ENCODE measurements around the gene ALPK1.

Gene ALPK1

DNA sequence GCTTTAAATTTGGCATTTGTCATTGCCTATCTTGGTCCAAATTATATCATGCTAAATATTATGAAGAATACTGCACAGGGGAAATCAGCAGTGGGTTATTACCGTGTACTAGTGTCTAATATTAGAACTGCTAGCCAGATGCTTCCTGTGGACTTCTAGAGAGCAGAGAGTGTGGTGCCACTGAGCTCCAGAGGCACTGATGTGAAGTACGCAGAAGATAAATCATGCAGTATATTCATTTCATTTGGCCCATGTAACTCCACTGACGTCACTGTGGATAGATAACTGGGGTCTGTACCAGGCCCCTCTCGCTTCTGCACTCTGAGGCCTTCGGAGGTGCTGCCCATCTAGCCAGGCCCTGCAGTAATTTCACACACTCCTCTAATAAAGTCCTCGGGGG lies 80.0 kb downstream of the ALPK1 start:
- Histone ChIP-seq H3K9me3 (ENCODE audit: control insufficient read depth, low read length) (no peaks in the 10 kb centered on the region), H3K36me3 (ENCODE audit: control insufficient read depth, insufficient read depth, low read length) (no peaks in the 10 kb centered on the region), H3K9ac (ENCODE audit: low read length) (no peak overlapping the region), H3K4me1 (ENCODE audit: control insufficient read depth, insufficient read depth, low read length) (no peaks in the 10 kb centered on the region), H3K27me3 (ENCODE audit: control insufficient read depth, insufficient read depth, low read length) (no peaks in the 10 kb centered on the region), H3K4me3 (ENCODE audit: low read length) (no peak overlapping the region)

DNA sequence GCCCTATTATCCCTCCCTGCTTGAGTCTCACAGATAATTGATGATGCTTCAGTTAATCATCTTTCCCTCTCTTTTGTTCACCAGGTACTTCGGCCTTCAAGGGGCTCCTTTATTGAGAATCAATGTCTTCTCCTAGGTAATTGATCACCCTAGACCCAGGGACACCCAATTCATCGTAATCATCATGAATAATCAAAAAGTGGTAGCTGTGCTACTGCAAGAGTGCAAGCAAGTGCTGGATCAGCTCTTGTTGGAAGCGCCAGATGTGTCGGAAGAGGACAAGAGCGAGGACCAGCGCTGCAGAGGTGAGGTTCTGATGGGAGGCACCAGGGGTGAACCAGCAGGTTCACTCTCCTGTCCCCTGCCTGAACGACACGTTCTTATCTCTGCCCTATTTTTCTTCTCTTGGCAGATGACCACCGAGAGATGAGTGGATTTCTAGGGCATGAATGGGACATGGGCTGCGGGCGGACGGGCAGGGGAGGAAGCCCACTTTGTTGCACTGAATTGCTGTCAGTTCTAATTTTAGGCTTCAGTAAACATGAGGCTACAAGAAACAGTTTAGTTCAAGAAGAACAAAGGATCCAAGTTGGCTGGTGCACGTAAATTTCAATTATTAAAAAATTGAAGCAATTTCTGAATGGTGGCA lies 80.5 kb downstream of the ALPK1 start:
- no peak overlapping the region for H3K9ac ChIP-seq (ENCODE audit: low read length)
- no peaks in the 10 kb centered on the region for H3K36me3 ChIP-seq (ENCODE audit: control insufficient read depth, insufficient read depth, low read length)
- H3K9me3 ChIP-seq (ENCODE audit: control insufficient read depth, low read length), result no peaks in the 10 kb centered on the region
- no peaks in the 10 kb centered on the region for H3K4me1 ChIP-seq (ENCODE audit: control insufficient read depth, insufficient read depth, low read length)
- no peak overlapping the region for H3K4me3 ChIP-seq (ENCODE audit: low read length)
- H3K27me3 ChIP-seq (ENCODE audit: control insufficient read depth, insufficient read depth, low read length), result no peaks in the 10 kb centered on the region

DNA sequence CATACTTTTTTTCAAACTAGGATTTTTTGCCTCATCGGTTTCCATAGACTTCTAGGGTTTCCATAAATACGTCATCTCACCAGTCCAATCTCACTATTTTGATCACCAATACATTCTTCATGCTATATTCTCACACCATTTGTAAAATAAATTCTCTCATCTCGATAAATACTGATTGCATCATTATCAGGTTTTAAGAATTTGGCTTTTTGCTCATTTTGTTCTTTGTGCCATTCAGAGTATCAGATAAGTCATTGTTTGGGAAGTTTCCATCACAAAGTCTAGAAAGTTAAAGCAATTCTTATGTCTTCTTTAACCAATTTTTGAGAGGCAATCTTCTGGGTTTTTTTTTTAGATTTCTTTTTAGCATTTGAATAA lies 81.1 kb downstream of the ALPK1 start:
- Histone ChIP-seq H3K9ac (ENCODE audit: low read length) (no peak overlapping the region), H3K4me1 (ENCODE audit: control insufficient read depth, insufficient read depth, low read length) (no peaks in the 10 kb centered on the region), H3K9me3 (ENCODE audit: control insufficient read depth, low read length) (no peaks in the 10 kb centered on the region), H3K36me3 (ENCODE audit: control insufficient read depth, insufficient read depth, low read length) (no peaks in the 10 kb centered on the region), H3K4me3 (ENCODE audit: low read length) (no peak overlapping the region), H3K27me3 (ENCODE audit: control insufficient read depth, insufficient read depth, low read length) (no peaks in the 10 kb centered on the region)

- Histone ChIP-seq H3K27me3 (ENCODE audit: control insufficient read depth, insufficient read depth, low read length) (no peaks in the 10 kb centered on the region), H3K9ac (ENCODE audit: low read length) (no peak overlapping the region), H3K9me3 (ENCODE audit: control insufficient read depth, low read length) (no peaks in the 10 kb centered on the region), H3K4me3 (ENCODE audit: low read length) (no peak overlapping the region), H3K4me1 (ENCODE audit: control insufficient read depth, insufficient read depth, low read length) (no peaks in the 10 kb centered on the region), H3K36me3 (ENCODE audit: control insufficient read depth, insufficient read depth, low read length) (no peaks in the 10 kb centered on the region)
These were observed 81.7 kb downstream of the ALPK1 start for GRCh38 chr4:112378858-112379257.

- H3K9me3 ChIP-seq (ENCODE audit: control insufficient read depth, low read length), result no peaks in the 10 kb centered on the region
- H3K4me3 ChIP-seq (ENCODE audit: low read length), result no peak overlapping the region
- no peaks in the 10 kb centered on the region for H3K4me1 ChIP-seq (ENCODE audit: control insufficient read depth, insufficient read depth, low read length)
- H3K9ac ChIP-seq (ENCODE audit: low read length), result no peak overlapping the region
- H3K36me3 ChIP-seq (ENCODE audit: control insufficient read depth, insufficient read depth, low read length), result no peaks in the 10 kb centered on the region
- no peaks in the 10 kb centered on the region for H3K27me3 ChIP-seq (ENCODE audit: control insufficient read depth, insufficient read depth, low read length)
These were observed 82.1 kb downstream of the ALPK1 start for GRCh38 chr4:112379306-112379705.

DNA sequence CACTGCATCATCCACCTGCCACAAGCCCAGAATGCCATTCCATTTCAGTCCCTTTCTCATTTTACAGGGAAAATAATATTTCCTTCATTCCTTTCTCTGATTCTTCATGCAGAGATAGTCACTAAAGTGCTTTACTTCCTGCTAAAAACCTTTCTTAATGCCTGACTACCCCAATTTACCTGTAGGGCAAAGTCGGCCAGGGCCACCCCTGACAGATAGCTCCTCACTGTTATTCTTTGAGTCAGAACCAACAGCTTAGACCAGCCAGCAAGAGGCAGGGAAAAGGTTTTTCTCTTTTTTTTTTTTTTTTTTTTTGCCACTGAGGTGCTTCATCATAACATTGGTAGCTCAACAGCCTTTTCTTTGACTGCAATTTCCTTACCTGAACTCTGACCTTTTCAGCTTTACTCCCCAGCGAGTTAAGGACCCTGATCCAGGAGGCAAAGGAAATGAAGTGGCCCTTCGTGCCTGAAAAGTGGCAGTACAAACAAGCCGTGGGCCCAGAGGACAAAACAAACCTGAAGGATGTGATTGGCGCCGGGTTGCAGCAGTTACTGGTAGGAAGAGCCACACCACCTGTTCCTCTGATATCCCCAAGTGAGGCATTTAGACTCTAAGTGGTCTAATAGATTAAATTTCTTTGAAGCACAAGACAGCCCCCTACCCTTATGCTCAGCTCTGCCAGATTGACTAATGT lies 85.0 kb downstream of the ALPK1 start:
- Histone ChIP-seq H3K4me1 (ENCODE audit: control insufficient read depth, insufficient read depth, low read length) (no peaks in the 10 kb centered on the region), H3K4me3 (ENCODE audit: low read length) (no peak overlapping the region), H3K36me3 (ENCODE audit: control insufficient read depth, insufficient read depth, low read length) (no peaks in the 10 kb centered on the region), H3K9ac (ENCODE audit: low read length) (no peak overlapping the region), H3K27me3 (ENCODE audit: control insufficient read depth, insufficient read depth, low read length) (no peaks in the 10 kb centered on the region), H3K9me3 (ENCODE audit: control insufficient read depth, low read length) (no peaks in the 10 kb centered on the region)

DNA sequence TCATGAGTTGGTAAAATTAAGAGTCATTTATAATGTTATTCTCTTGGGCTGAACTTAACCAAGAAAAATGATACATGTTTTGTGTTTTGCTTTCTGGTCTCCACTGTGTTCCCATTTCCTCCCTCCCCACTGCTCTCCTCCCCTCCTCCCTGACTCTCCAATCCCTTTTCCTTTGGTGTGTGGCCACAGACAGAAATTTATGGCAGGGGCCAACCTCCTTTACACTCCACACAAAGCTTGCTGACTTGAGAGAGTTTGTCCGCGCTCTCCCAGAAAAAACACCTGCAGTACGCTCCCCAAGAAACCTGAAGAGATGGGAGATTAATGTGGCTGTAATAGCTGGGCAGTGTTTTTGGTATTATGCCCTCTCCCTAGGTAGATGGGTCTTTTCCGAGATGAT lies 88.9 kb downstream of the ALPK1 start:
- H3K27me3 ChIP-seq (ENCODE audit: control insufficient read depth, insufficient read depth, low read length), result no peaks in the 10 kb centered on the region
- H3K36me3 ChIP-seq (ENCODE audit: control insufficient read depth, insufficient read depth, low read length), result no peaks in the 10 kb centered on the region
- no peak overlapping the region for H3K4me3 ChIP-seq (ENCODE audit: low read length)
- H3K4me1 ChIP-seq (ENCODE audit: control insufficient read depth, insufficient read depth, low read length), result no peaks in the 10 kb centered on the region
- no peaks in the 10 kb centered on the region for H3K9me3 ChIP-seq (ENCODE audit: control insufficient read depth, low read length)
- H3K9ac ChIP-seq (ENCODE audit: low read length), result no peak overlapping the region

DNA sequence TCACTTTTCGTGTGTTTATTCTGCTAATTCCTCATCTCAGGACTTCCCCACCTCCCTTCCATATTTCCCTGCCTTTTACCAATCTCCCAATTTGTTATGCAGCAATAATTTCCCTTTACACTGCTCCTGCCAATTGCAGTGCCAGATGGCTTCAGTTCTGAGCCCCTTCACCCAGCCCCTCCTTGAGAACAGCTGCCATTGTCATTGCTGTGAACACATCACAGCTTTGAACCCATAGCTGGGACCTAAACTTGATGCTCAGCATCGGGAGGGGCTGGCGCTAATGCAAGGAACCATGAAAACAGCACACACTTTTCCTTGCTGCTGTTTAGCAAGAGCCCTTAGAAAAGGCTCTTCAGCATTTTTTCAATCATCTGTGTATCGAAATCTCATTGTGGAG lies 104.9 kb downstream of the ALPK1 start:
- Histone ChIP-seq H3K9ac (ENCODE audit: low read length) (no peak overlapping the region), H3K4me1 (ENCODE audit: control insufficient read depth, insufficient read depth, low read length) (no peaks in the 10 kb centered on the region), H3K36me3 (ENCODE audit: control insufficient read depth, insufficient read depth, low read length) (no peaks in the 10 kb centered on the region), H3K9me3 (ENCODE audit: control insufficient read depth, low read length) (no peaks in the 10 kb centered on the region), H3K4me3 (ENCODE audit: low read length) (no peak overlapping the region), H3K27me3 (ENCODE audit: control insufficient read depth, insufficient read depth, low read length) (no peaks in the 10 kb centered on the region)

DNA sequence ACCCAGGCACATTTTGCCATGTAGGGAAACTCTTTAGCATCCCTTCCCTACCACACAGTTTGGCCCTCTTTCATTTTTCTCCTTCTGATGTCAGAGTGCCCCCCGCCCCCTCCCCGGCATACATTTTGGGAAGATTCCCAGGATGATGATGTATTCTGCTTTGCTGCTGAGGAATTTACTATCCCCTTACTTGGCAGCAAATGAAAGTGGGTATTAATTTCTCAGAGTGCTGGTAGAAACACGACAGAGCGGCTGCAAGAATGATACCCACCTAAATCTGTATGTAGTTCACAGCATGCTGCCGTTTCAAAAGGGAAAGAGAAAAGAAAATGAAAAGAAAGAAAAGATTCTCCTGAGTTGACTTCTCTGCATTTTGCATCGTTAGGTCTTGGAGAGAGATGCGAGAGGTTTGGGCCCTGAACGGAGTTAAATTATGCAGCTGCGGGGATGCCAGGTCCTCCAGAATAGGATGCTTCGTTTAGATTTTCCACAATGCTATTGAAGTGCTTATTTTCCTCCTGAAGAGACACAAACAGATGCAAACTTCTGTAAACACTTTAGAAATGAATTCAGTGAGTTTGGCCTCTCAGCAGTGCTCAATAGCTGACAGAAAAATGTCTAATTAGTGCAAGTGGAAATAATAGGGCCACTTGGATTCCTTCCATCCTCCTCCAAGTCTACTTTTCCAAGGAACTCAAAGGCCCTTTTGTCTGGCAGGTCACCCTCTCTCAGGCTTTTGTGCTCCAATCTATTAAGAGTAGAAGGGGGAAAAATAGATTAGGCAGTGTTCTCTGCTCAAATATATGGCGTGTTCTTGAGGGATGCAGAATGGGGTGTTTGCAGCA lies 106.2 kb downstream of the ALPK1 start:
- Histone ChIP-seq H3K4me3 (ENCODE audit: low read length) (no peak overlapping the region), H3K9ac (ENCODE audit: low read length) (no peak overlapping the region), H3K27me3 (ENCODE audit: control insufficient read depth, insufficient read depth, low read length) (no peaks in the 10 kb centered on the region), H3K4me1 (ENCODE audit: control insufficient read depth, insufficient read depth, low read length) (no peaks in the 10 kb centered on the region), H3K36me3 (ENCODE audit: control insufficient read depth, insufficient read depth, low read length) (no peaks in the 10 kb centered on the region), H3K9me3 (ENCODE audit: control insufficient read depth, low read length) (no peaks in the 10 kb centered on the region)

DNA sequence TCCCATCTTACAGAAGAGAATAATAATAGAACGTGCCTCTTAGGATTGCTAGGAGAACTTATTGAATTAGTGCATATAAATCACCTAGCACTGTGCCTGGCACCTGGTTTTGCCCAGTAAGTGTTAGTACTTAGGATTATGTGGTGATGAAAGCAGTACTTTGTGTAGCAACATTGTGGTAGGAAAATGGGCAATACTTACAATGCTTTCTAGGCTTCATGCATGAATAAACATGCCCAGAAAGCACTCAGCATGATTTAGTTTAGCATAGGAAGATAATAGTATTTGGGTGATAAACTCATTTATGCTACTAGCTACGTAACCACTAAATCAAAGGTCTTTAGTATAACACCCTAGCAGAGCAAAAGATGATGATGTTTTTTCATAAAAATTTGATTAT lies 113.2 kb downstream of the ALPK1 start:
- Histone ChIP-seq H3K9me3 (ENCODE audit: control insufficient read depth, low read length) (no peaks in the 10 kb centered on the region), H3K9ac (ENCODE audit: low read length) (no peak overlapping the region), H3K36me3 (ENCODE audit: control insufficient read depth, insufficient read depth, low read length) (no peaks in the 10 kb centered on the region), H3K4me3 (ENCODE audit: low read length) (no peak overlapping the region), H3K4me1 (ENCODE audit: control insufficient read depth, insufficient read depth, low read length) (no peaks in the 10 kb centered on the region), H3K27me3 (ENCODE audit: control insufficient read depth, insufficient read depth, low read length) (no peaks in the 10 kb centered on the region)

DNA sequence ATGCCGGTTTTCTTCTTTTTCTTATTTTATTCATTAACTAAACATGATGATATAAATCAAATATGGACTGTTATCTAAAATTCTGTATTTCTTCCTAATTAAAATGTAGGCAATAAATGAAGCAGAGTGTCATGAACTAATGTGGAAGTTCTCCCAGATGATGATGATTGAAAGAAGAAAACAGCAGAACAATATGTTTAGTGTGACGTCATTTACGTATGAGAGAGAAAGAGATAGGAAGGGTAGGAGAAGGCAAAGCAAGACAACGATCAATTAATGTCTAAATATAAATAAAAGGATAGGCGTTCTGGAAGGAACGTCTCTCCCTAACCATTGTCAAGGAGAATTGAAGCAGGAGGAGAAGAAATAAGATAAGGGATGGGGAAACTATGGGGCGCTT lies 113.6 kb downstream of the ALPK1 start:
- no peaks in the 10 kb centered on the region for H3K9me3 ChIP-seq (ENCODE audit: control insufficient read depth, low read length)
- H3K36me3 ChIP-seq (ENCODE audit: control insufficient read depth, insufficient read depth, low read length), result no peaks in the 10 kb centered on the region

DNA sequence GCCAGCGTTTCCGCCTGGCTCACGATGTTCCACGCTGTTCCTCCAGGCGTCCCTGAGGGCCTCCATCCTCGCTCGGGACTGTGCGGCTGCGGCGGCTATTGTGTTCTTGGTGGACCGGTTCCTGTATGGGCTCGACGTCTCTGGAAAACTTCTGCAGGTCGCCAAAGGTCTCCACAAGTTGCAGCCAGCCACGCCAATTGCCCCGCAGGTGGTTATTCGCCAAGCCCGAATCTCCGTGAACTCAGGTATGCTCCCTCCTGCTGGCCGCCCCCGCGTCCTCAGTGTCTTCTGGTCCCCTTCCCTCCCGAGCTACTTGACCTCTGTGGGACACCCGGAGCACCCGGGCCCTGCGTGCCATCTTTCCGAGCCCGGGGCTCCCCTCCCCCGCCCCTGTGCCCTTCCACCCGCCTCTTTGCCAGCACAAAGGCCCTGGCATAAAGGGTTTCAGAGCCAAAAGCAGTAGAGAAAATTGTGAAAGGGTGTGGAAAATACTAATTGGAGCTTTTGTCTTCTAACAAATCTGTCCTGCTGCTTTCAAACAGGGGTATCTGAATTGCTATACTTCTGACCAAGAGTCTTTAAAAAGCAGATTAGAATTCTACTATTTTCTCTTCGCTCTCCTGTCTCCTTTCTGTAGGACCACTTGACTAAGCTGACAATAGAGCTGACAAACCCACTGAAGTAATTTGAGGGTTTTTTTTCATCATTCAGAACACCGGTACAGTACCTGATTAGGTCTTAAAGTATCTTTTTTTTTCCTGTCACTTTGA lies 114.8 kb downstream of the ALPK1 start:
- Histone ChIP-seq H3K4me1 (ENCODE audit: control insufficient read depth, insufficient read depth, low read length) (no peaks in the 10 kb centered on the region), H3K27me3 (ENCODE audit: control insufficient read depth, insufficient read depth, low read length) (no peaks in the 10 kb centered on the region), H3K9me3 (ENCODE audit: control insufficient read depth, low read length) (no peaks in the 10 kb centered on the region), H3K4me3 (ENCODE audit: low read length) (no peak overlapping the region), H3K9ac (ENCODE audit: low read length) (no peak overlapping the region), H3K36me3 (ENCODE audit: control insufficient read depth, insufficient read depth, low read length) (no peaks in the 10 kb centered on the region)

More for the DNA sequence above, 113.6 kb downstream of the ALPK1 start:
- Histone ChIP-seq H3K4me3 (ENCODE audit: low read length) (no peak overlapping the region), H3K9ac (ENCODE audit: low read length) (no peak overlapping the region), H3K27me3 (ENCODE audit: control insufficient read depth, insufficient read depth, low read length) (no peaks in the 10 kb centered on the region), H3K4me1 (ENCODE audit: control insufficient read depth, insufficient read depth, low read length) (no peaks in the 10 kb centered on the region)

All from mucosa of stomach (tissue), 1 donor.